Urinary bladder (tissue), 4 donors: ENCODE results near the gene TDP2. TPM values are rescaled to one million over a fixed set of nuclear protein-coding genes. Genes with fewer than 3 reads are reported as not detected.
"Not testable (repeated sequence)": the region's sequence is repeated elsewhere in the genome, so short reads cannot be mapped to it uniquely, and the experiment has no call there.

Experiments used
- DNase-seq: peaks from one replicate; pipeline ENCODE4 v3.0.0-alpha.2; 2015; ENCODE audit errors: extremely low spot score
- H3K27ac ChIP-seq: one replicate; pipeline ENCODE4 v1.5.1; 2013; ENCODE audit warnings: low read depth, mild to moderate bottlenecking, moderate library complexity
- H3K36me3 ChIP-seq: one replicate; pipeline ENCODE4 v1.6.1; 2013; ENCODE audit warnings: mild to moderate bottlenecking, moderate library complexity; ENCODE audit not compliant: insufficient read depth
- H3K4me1 ChIP-seq: one replicate; pipeline ENCODE4 v1.6.1; 2013; ENCODE audit warnings: mild to moderate bottlenecking, moderate library complexity; ENCODE audit not compliant: insufficient read depth
- H3K4me3 ChIP-seq: one replicate; pipeline ENCODE4 v1.5.1; 2013; ENCODE audit warnings: low read depth, low read length
- WGBS: extraction: QIAGEN DNeasy Blood & Tissue Kit; methylation state at CpG from one replicate; pipeline ENCODE4 v1.1.7; 2013; 5-methylcytosine and 5-hydroxymethylcytosine counted together
- polyA plus RNA-seq: library from polyadenylated mRNA; stranded (reverse); fragments of 200-250 nt; gene quantifications from one replicate; pipeline ENCODE4 v1.2.3, GENCODE V29; 2013
- total RNA-seq: library from RNA; depleted of rRNA; stranded (reverse); fragments of >200 nt; gene quantifications from one replicate; pipeline ENCODE4 v1.2.3, GENCODE V29; 2014
- donor health status: healthy with polysubstance abuse.
- donor health status: healthy.

The TDP2 gene
- total and polyA plus RNA-seq, 2 donors, result 29.7 to 42.2 TPM

- not testable (repeated sequence) for H3K4me1 ChIP-seq, H3K4me3 ChIP-seq, H3K36me3 ChIP-seq, DNase-seq, H3K27ac ChIP-seq
- 96% methylated on average over 18 of the region's 18 CpGs for WGBS
These were observed 1.6 kb upstream of the TDP2 start for GRCh38 chr6:24668066-24668996.

- Histone ChIP-seq H3K4me3 (peak overlapping the region; percentile 58), H3K36me3 (no peaks in the 10 kb centered on the region), H3K27ac (peak overlapping the region; percentile 96), H3K4me1 (peaks cover 2% of the 10 kb centered on the region)
- 3% methylated on average over 9 of the region's 9 CpGs for WGBS
- DNase-seq, result no peak
These were observed 692 bp upstream of the TDP2 start for GRCh38 chr6:24667378-24667803.

DNA sequence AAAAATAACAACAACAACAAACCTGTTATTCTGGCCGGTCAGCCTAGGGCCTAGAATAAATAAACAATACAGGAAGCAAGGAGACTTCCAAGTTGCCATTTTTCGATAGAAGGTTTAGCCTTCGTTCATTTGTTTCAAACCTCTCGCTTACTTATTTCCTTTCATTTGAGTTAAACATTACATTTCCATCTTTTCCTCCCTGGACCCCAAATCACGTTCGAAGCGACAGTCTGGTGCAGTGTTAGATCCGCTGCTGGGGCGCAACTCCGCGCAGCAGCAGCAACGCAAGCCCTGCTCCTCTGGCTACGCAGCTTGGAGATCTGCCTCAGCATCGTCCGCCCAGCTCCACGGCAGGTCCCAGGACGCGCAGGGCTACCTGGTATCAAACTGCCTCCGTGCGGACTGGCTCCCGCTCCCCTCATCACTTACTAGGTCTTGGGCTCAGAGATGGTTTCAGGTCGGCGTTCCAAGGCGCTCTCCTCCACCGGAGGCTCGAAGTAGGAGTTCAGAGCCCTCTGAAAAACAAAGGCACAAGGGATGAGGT is 530 bp downstream of the TDP2 start:
- peaks cover 2% of the 10 kb centered on the region for H3K4me1 ChIP-seq
- H3K36me3 ChIP-seq, result no peaks in the 10 kb centered on the region
- DNase-seq, result no peak
- peak overlapping the region; percentile 58 for H3K4me3 ChIP-seq
- H3K27ac ChIP-seq, result peak overlapping the region; percentile 83
- under 1% methylated on average over 26 of the region's 26 CpGs for WGBS

DNA sequence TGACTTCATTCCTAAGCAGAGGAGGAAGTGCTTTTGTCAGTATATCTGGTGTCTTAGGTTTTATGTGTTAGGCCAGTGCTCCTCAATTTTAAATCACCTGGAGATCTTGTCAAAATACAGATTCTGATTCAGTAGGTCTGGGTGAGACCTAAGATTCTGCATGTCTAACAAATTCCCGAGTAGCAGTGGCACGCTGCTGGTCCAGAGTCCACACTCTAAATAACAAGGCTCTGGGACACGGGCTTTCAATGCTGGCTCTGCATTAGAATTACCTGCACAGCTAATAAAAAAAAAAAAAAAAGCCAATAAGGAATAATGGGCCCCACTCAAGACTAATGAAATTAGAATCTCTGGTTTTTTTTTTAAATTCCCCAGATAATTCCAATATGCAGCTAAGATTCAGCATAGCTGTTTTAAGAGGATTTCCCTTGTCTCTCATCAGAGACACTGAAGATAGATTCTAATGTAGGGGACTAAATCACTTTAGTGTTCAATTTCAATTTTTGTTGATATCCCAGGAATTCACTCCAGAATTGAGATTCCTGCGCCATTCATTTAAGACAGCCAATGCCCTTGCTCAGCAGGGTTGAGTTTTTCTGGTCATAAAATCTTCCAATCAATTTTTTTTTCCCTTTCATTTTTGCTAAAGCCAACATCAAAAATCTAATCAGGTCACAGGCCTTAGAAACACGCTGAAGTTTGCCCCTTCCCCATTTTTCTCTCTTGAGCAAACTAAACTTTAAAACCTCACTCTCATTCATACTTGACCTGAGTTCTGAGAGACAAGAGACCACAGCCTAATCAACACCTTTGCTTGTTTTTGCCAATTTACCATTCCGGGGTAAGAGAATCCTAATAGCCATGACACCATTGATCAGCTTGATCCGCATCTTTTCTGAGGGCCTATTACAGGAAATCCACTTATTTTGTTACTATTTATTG is 2.4 kb downstream of the TDP2 start:
- no peak for DNase-seq
- WGBS, result 90% methylated on average over 7 of the region's 7 CpGs
- Histone ChIP-seq H3K4me3 (no peak overlapping the region), H3K36me3 (no peaks in the 10 kb centered on the region), H3K4me1 (peaks cover 2% of the 10 kb centered on the region), H3K27ac (no peak overlapping the region)

GRCh38 chr6:24663189-24663588 is 3.5 kb downstream of the TDP2 start:
- no peaks in the 10 kb centered on the region for H3K36me3 ChIP-seq
- H3K4me3 ChIP-seq, result no peak overlapping the region
- WGBS, result 96% methylated on average over 1 of the region's 1 CpG
- no peak overlapping the region for H3K27ac ChIP-seq
- DNase-seq, result no peak
- peaks cover 2% of the 10 kb centered on the region for H3K4me1 ChIP-seq

DNA sequence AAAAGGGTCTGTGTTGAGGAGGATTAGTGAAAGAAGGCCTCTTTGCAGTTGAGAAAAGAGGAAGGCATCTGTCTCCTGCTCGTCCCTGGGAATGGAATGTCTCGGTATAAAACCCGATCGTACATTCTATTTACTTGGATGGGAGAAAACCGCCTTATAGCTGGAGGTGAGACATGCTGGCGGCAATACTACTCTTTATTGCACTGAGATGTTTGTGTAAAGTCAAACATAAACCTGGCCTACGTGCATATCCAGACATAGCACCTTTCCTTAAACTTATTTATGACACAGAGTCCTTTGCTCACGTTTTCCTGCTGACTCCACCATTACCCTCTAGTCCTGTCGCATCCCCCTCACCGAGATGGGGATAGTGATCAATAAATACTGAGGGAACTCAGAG is 4.5 kb downstream of the TDP2 start:
- no peak for DNase-seq
- H3K27ac ChIP-seq, result no peak overlapping the region
- 89% methylated on average over 10 of the region's 10 CpGs for WGBS
- H3K36me3 ChIP-seq, result no peaks in the 10 kb centered on the region
- no peaks in the 10 kb centered on the region for H3K4me1 ChIP-seq
- H3K4me3 ChIP-seq, result no peak overlapping the region

DNA sequence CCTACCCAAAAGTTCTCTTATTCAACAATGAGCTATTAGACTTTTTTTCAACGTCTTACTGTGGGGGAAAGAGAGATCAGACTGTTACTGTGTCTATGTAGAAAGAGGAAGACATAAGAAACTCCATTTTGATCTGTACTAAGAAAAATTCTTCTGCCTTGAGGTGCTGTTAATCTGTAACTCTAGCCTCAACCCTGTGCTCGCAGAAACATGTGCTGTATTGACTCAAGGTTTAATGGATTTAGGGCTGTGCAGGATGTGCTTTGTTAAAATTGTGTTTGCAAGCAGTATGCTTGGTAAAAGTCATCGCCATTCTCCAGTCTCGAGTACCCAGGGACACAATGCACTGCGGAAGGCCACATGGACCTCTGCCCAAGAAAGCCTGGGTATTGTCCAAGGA is 4.9 kb downstream of the TDP2 start:
- not testable (repeated sequence) for H3K36me3 ChIP-seq, DNase-seq, H3K4me1 ChIP-seq, H3K4me3 ChIP-seq, H3K27ac ChIP-seq
- 83% methylated on average over 5 of the region's 5 CpGs for WGBS

DNA sequence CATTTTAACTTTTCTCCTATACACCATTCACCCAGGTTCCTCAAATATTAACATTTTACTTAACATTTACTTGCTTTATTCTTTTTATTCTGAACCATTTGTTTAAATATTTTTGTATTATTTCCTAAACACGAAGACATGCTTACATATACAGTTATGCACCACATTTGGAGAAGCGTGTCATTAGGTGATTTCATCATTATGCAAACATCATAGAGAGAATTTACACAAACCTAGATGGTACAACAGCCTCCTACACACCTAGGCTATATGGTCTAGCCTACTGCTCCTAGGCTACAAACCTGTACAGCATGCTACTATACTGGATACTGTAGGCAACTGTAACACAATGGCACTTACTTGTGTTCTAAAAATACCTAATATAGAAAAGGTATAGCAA is 6.6 kb downstream of the TDP2 start:
- 88% methylated on average over 2 of the region's 2 CpGs for WGBS
- Histone ChIP-seq H3K27ac (no peak overlapping the region), H3K4me3 (no peak overlapping the region), H3K36me3 (no peaks in the 10 kb centered on the region), H3K4me1 (no peaks in the 10 kb centered on the region)
- DNase-seq, result no peak

- no peaks in the 10 kb centered on the region for H3K4me1 ChIP-seq
- no peak overlapping the region for H3K4me3 ChIP-seq
- WGBS, result 59% methylated on average over 1 of the region's 1 CpG
- H3K27ac ChIP-seq, result no peak overlapping the region
- no peak for DNase-seq
- H3K36me3 ChIP-seq, result no peaks in the 10 kb centered on the region
These were observed 7.1 kb downstream of the TDP2 start for GRCh38 chr6:24659561-24659960.

GRCh38 chr6:24658573-24659560 is 7.8 kb downstream of the TDP2 start:
- no peaks in the 10 kb centered on the region for H3K36me3 ChIP-seq
- no peak overlapping the region for H3K4me3 ChIP-seq
- no peak overlapping the region for H3K27ac ChIP-seq
- WGBS, result 69% methylated on average over 9 of the region's 9 CpGs
- H3K4me1 ChIP-seq, result no peaks in the 10 kb centered on the region
- no peak for DNase-seq

- no peak overlapping the region for H3K4me3 ChIP-seq
- no peaks in the 10 kb centered on the region for H3K36me3 ChIP-seq
- no peak overlapping the region for H3K27ac ChIP-seq
- 84% methylated on average over 1 of the region's 1 CpG for WGBS
- H3K4me1 ChIP-seq, result no peaks in the 10 kb centered on the region
- no peak for DNase-seq
These were observed 11.5 kb downstream of the TDP2 start for GRCh38 chr6:24655215-24655614.

DNA sequence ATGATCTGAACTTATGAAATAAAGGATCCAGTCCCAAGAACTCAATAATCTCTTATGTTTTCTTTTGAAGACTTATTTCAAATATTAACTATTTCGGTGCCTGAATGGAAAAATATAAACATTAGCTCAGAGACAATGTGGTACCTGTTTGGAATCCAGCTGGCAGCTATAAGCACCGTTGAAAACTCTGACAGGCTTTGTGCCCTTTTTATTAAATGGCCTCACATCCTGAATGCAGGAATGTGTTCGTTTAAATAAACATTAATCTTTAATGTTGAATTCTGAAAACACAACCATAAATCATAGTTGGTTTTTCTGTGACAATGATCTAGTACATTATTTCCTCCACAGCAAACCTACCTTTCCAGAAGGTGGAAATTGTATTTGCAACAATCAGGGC is 16.3 kb downstream of the TDP2 start:
- no peak overlapping the region for H3K4me3 ChIP-seq
- DNase-seq, result no peak
- WGBS, result 62% methylated on average over 3 of the region's 3 CpGs

More for the DNA sequence above, 16.3 kb downstream of the TDP2 start:
- no peak overlapping the region for H3K27ac ChIP-seq
- H3K4me1 ChIP-seq, result no peaks in the 10 kb centered on the region
- no peaks in the 10 kb centered on the region for H3K36me3 ChIP-seq
